HG03097 (cell line): ENCODE measurements around the gene PCDHGB5.

ENCODE experiments used
- ATAC-seq: cut with Tn5 transposase; IDR thresholded peaks from one replicate; pipeline ENCODE4 v1.9.1; 2021; ENCODE audit not compliant: unreplicated experiment, low FRiP score

Gene PCDHGB5

GRCh38 chr5:141437221-141437620 lies 39.5 kb downstream of the PCDHGB5 start:
- no peak for ATAC-seq

GRCh38 chr5:141439411-141440141 lies 41.8 kb downstream of the PCDHGB5 start:
- ATAC-seq: no peak

GRCh38 chr5:141440341-141440740 lies 42.6 kb downstream of the PCDHGB5 start:
- ATAC-seq: no peak

GRCh38 chr5:141441571-141442170 lies 43.9 kb downstream of the PCDHGB5 start:
- ATAC-seq: no peak
